Mucosa of descending colon (tissue), 3 donors: ENCODE results near the gene CDC14A. TPM values are rescaled to one million over a fixed set of nuclear protein-coding genes. Genes with fewer than 3 reads are reported as not detected.

ENCODE experiments used
- ATAC-seq: fragments of 200-7000 bp; cut with Tn5 transposase; one replicate; pipeline ENCODE4 v1.9.1; 2020; ENCODE audit warnings: mild to moderate bottlenecking, moderate library complexity
- DNase-seq, 3 donors: peaks; one replicate each; pipeline ENCODE4 v3.0.0-alpha.2; 2020
- H3K36me3 ChIP-seq: fragments of 200-600 bp; one replicate; pipeline ENCODE4 v1.8.0; 2021; ENCODE audit warnings: low read depth, mild to moderate bottlenecking
- H3K4me1 ChIP-seq: fragments of 200-600 bp; one replicate; pipeline ENCODE4 v1.8.0; 2021; ENCODE audit warnings: low read depth, mild to moderate bottlenecking
- H3K4me3 ChIP-seq: fragments of 200-600 bp; one replicate; pipeline ENCODE4 v1.8.0; 2021; ENCODE audit warnings: mild to moderate bottlenecking
- H3K9me3 ChIP-seq: fragments of 200-600 bp; one replicate; pipeline ENCODE4 v1.8.0; 2021; ENCODE audit warnings: mild to moderate bottlenecking
- CTCF ChIP-seq: fragments of 200-600 bp; IDR thresholded peaks from one replicate; pipeline ENCODE4 v1.8.0; 2022; ENCODE audit warnings: antibody characterized with exemption, mild to moderate bottlenecking
- intact Hi-C, 2 donors: fragments of 100-400 bp; cut with DNase I in 1 of 2; cut with micrococcal nuclease in 1 of 2; formaldehyde crosslinking; loops; one replicate each; pipeline versions ENCODE4 v1.11.0 to v1.11.1; 2022; cut with DNase I, micrococcal nuclease
- total RNA-seq, 3 donors: library from RNA; stranded (reverse); fragmentation: NEBNext Ultra II Directional in 2 of 3; extraction: Animal tissue kit (Norgen Biotek cat#: 25700) in 2 of 3; gene quantifications; one replicate each; pipeline versions ENCODE4 v1.2.1 to v1.2.4, GENCODE V29; 2021 to 2023
- donor health status: DM: no; HTN: no; CAD: no; lungs with moderate emphysema.
- donor health status: DM: no; HTN: no; CAD: no.
- donor health status: DM: no; HTN: yes; CAD: no.

CDC14A gene
- total RNA-seq, 3 donors from 2014 or later: 15.6 to 34.3 (median 18.5) TPM

- DNase-seq: no peak
- no peaks in the 10 kb centered on the region for H3K4me1 ChIP-seq
- ATAC-seq: no peak
- no peaks in the 10 kb centered on the region for H3K9me3 ChIP-seq
- H3K4me3 ChIP-seq: no peak overlapping the region
- no peak for TF ChIP-seq CTCF
- H3K36me3 ChIP-seq: no peaks in the 10 kb centered on the region
- intact Hi-C loops: no loop called here
Measured at GRCh38 chr1:100511058-100511457, 158.8 kb downstream of the CDC14A start.

- intact Hi-C loops: no loop called here
- Histone ChIP-seq H3K36me3 (no peaks in the 10 kb centered on the region), H3K9me3 (no peaks in the 10 kb centered on the region), H3K4me1 (no peaks in the 10 kb centered on the region), H3K4me3 (no peak overlapping the region)
- ATAC-seq (no peak), DNase-seq (no peak)
- no peak for TF ChIP-seq CTCF
Measured at GRCh38 chr1:100511773-100512172, 159.5 kb downstream of the CDC14A start.

- no peaks in the 10 kb centered on the region for H3K36me3 ChIP-seq
- H3K9me3 ChIP-seq: no peaks in the 10 kb centered on the region
Measured at GRCh38 chr1:100512803-100513352, 160.6 kb downstream of the CDC14A start.

GRCh38 chr1:100516857-100517256 is 164.6 kb downstream of the CDC14A start:
- Histone ChIP-seq H3K4me3 (no peak overlapping the region), H3K36me3 (no peaks in the 10 kb centered on the region), H3K4me1 (no peaks in the 10 kb centered on the region), H3K9me3 (no peaks in the 10 kb centered on the region)
- ATAC-seq (no peak), DNase-seq (no peak)
- TF ChIP-seq CTCF: no peak
- intact Hi-C loops: no loop called here

More at GRCh38 chr1:100512803-100513352, 160.6 kb downstream of the CDC14A start:
- Histone ChIP-seq H3K4me1 (no peaks in the 10 kb centered on the region), H3K4me3 (no peak overlapping the region)
- ATAC-seq (no peak), DNase-seq (no peak)
- no peak for TF ChIP-seq CTCF
- intact Hi-C loops: no loop called here

- H3K4me1 ChIP-seq: no peaks in the 10 kb centered on the region
- intact Hi-C loops: no loop called here
- ATAC-seq (no peak), DNase-seq (no peak)
- no peak for TF ChIP-seq CTCF
- no peaks in the 10 kb centered on the region for H3K36me3 ChIP-seq
- no peaks in the 10 kb centered on the region for H3K9me3 ChIP-seq
- H3K4me3 ChIP-seq: no peak overlapping the region
Measured at GRCh38 chr1:100517515-100517914, 165.2 kb downstream of the CDC14A start.

- TF ChIP-seq CTCF: no peak
- intact Hi-C loops: no loop called here
Measured at GRCh38 chr1:100518023-100518422, 165.7 kb downstream of the CDC14A start.

More at GRCh38 chr1:100518023-100518422, 165.7 kb downstream of the CDC14A start:
- ATAC-seq (no peak), DNase-seq (no peak)
- H3K9me3 ChIP-seq: no peaks in the 10 kb centered on the region
- no peaks in the 10 kb centered on the region for H3K4me1 ChIP-seq
- H3K36me3 ChIP-seq: no peaks in the 10 kb centered on the region
- no peak overlapping the region for H3K4me3 ChIP-seq
